ENCODE results near the gene CERK.

DNA sequence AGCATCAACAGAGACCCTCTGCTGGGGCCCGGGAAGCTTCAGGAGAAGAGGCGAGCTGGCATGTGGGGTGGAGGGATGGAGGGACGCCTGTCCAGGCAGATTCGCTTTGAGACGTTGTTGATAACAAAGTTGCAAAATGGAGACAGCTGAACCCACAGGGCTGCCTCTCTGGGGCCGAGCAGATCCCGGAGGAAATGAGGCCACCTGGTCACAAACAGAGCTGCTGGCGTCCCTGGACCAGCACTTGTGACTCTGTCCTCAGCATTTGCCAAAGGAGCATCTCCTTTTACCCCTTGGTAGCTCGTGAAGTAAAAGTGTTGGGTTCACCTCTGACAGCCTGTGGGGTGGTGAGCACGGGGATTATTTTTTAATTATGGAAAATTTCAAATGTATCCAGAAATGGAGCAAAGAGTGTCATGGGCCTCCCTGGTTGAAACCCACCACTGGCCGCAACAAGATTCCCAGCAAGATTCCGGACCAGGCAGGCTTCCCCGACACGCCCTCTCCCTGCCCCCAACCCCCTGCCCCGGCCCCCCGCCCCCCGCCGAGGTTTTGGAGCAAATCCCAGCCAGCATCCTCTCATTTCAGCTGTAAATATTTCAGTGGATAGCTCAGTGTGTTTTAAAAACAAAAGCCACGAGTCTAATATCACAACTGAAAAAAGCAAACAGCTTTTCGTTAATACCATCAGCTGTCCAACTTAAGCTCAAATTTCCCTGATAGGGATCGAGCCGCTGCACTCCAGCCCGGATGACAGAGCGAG, 97.6 kb downstream of the CERK start:
- TF ChIP-seq POLR2A (IDR thresholded peaks at IDR 0.05; ENCODE audit: low read depth) (no peak), EP300 (IDR thresholded peaks at IDR 0.05) (no peak), POLR2AphosphoS5 (IDR thresholded peaks at IDR 0.05) (no peak)
- TF ChIP-seq, protein P1, sequence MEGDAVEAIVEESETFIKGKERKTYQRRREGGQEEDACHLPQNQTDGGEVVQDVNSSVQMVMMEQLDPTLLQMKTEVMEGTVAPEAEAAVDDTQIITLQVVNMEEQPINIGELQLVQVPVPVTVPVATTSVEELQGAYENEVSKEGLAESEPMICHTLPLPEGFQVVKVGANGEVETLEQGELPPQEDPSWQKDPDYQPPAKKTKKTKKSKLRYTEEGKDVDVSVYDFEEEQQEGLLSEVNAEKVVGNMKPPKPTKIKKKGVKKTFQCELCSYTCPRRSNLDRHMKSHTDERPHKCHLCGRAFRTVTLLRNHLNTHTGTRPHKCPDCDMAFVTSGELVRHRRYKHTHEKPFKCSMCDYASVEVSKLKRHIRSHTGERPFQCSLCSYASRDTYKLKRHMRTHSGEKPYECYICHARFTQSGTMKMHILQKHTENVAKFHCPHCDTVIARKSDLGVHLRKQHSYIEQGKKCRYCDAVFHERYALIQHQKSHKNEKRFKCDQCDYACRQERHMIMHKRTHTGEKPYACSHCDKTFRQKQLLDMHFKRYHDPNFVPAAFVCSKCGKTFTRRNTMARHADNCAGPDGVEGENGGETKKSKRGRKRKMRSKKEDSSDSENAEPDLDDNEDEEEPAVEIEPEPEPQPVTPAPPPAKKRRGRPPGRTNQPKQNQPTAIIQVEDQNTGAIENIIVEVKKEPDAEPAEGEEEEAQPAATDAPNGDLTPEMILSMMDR (IDR thresholded peaks at IDR 0.05): no peak

All from esophagus muscularis mucosa (tissue), 4 donors.